Thyroid gland (tissue), 4 donors: ENCODE measurements around the gene DPP10.

Experiments
- CTCF ChIP-seq, 6 experiments: fragments of 200-600 bp in 3 of 6; fragments of 450-650 bp in 3 of 6; sonication (generic) in 3 of 6; IDR thresholded peaks; one replicate each; pipeline ENCODE4 v1.5.1; 2016 to 2019; ENCODE audit warnings: antibody characterized with exemption in 6 of 6, mild to moderate bottlenecking in 2 of 6, inconsistent platforms in 1 of 6, moderate library complexity in 1 of 6
- POLR2A ChIP-seq, 2 donors: fragments of 450-650 bp; IDR thresholded peaks; one replicate each; pipeline ENCODE4 v1.6.1; 2017; ENCODE audit warnings: antibody characterized with exemption in 2 of 2, mild to moderate bottlenecking in 2 of 2, moderate library complexity in 1 of 2

GRCh38 chr2:115549611-115550130 is 1107.2 kb downstream of the DPP10 start:
- TF ChIP-seq POLR2A (IDR thresholded peaks at IDR 0.05) (no peak), CTCF (IDR thresholded peaks at IDR 0.05) (no peak)
